ENCODE results near the gene ANP32E.
"Not testable (repeated sequence)": the region's sequence is repeated elsewhere in the genome, so short reads cannot be mapped to it uniquely, and the experiment has no call there.

The ANP32E gene

DNA sequence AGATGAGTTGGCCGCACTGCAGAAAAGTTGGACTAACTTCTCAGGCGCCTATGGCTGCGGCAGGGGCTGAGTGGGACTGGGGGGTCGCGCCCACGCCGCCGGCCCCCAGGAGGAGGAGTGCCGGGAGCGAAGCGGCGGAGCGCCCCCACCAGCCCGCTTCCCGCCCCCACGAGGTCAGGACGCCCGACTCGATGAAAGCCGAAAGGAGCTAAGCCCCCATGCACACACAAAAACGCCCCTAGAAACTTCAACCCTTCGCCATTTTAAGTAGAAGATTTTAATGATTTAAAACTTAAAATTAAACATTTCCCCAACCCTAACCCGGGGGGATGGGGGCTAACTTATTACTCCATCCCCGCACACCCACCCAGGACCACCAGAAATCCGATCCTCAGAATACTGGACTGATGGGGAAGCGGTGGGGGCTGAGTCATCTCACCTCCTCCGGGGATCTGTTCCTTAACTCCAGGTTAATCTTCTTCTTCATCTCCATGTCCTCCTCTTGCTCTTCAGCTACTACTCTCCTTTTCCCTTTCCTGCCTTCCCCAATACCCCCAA, 539 bp downstream of the ANP32E start:
- TF ChIP-seq, protein P1, sequence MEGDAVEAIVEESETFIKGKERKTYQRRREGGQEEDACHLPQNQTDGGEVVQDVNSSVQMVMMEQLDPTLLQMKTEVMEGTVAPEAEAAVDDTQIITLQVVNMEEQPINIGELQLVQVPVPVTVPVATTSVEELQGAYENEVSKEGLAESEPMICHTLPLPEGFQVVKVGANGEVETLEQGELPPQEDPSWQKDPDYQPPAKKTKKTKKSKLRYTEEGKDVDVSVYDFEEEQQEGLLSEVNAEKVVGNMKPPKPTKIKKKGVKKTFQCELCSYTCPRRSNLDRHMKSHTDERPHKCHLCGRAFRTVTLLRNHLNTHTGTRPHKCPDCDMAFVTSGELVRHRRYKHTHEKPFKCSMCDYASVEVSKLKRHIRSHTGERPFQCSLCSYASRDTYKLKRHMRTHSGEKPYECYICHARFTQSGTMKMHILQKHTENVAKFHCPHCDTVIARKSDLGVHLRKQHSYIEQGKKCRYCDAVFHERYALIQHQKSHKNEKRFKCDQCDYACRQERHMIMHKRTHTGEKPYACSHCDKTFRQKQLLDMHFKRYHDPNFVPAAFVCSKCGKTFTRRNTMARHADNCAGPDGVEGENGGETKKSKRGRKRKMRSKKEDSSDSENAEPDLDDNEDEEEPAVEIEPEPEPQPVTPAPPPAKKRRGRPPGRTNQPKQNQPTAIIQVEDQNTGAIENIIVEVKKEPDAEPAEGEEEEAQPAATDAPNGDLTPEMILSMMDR (IDR thresholded peaks at IDR 0.05; ENCODE audit: low read depth, low read length): no peak
- no peak for DNase-seq (ENCODE audit: low read depth in 2 of 2)
- peak overlapping the region; percentile 84 to 86 for H3K4me3 ChIP-seq (replicated peaks in 1 of 2; ENCODE audit: low read depth in 2 of 2, low read length in 2 of 2)

DNA sequence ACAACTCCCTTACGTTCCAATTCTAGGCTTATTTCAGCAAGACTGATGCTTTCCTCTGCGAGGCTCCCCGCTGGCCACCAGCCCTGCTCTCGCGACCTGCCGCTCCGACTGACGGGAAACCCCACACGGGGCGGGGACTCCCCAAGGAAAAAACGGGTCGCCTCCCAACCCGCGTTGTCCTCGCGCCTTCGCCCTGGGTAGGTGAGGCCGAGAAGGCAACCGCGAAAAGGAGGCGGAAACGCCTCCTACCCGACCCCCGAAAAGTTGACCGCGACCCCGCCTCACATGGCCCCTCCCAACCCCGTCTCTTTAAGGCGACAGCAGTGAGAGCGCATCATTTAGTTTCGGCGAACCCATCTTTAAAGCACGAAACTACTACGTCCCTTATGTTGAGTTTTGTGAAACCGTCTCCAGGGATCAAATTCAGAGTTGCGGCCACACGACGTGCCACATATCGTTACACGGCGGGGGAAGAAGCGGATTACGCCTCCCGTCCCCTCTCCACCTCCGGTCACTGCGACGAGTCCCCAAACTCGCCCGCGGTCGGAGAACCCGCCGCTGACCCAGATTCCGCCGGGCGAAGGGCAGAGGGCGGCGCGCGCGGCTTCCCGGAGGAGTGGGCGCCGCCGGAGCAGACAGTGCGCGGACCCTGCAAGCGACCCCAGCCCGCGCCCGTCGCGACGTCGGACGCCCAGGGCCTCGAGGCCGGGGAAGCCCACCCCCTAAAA, 1.2 kb downstream of the ANP32E start:
- DNase-seq (ENCODE audit: low read depth in 2 of 2): peak; percentile 63 to 70
- TF ChIP-seq, protein P1 (IDR thresholded peaks at IDR 0.05; ENCODE audit: low read depth, low read length): no peak
- peak overlapping the region; percentile 84 to 86 for H3K4me3 ChIP-seq (replicated peaks in 1 of 2; ENCODE audit: low read depth in 2 of 2, low read length in 2 of 2)

DNA sequence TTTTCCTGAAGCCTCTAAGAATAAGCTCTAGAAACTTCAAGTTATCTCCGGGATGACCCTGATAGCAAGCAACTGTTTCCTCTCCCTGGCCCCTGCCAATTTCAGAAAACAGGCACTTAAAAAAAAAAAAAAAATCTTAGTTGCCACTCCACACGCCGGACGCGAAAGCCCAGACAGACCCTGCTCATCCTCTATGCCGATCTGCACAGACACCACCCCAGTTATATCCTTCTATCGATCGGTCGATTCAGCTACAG, 1.7 kb downstream of the ANP32E start:
- peak overlapping the region; percentile 84 to 86 for H3K4me3 ChIP-seq (replicated peaks in 1 of 2; ENCODE audit: low read depth in 2 of 2, low read length in 2 of 2)
- DNase-seq (ENCODE audit: low read depth in 2 of 2): no peak
- TF ChIP-seq, protein P1 (IDR thresholded peaks at IDR 0.05; ENCODE audit: low read depth, low read length): no peak

DNA sequence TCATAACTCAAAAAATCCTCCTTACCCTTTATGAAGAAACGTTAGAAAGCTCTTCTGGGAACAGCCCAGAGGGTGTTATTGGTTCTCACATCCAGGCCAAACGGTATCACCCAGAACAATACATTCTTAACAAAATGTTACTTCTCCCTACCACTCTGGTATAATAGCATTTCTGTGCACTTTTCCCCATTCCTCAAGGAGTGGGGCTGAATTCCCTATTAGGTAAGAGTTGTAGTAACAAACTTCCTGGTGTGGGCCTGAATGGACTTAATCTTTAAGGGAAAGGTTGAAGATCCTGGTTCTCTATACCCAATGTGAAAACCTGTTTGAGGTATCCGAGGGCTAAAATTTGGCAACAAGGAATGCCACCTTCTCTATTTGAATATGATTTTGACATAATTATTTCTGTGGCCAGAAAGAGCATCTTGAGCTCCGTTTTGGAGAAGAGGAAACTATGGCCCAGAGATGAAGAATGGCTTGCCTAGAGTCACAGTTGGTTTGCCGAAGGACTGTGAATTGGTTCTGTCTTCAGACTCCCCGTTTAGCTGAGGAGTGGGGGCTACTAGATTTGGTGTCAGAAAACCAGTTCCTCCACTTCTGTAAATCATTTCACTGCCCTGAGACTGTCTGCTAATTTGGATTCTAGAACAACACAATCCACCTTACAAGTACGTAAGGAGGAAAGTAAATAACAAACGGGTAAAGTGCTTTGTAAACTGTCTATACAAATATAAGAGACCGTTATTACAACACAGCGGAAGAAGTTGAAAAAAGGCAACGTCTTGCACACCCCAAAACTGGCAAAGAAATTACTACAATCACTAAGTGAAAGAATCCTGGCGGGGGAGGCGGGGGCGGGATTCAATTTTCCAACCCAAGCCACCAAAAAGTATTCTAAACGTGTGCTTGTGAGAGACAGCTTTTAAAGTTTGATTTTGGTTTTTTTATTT, 2.3 kb downstream of the ANP32E start:
- TF ChIP-seq, protein P1 (IDR thresholded peaks at IDR 0.05; ENCODE audit: low read depth, low read length): no peak
- peak overlapping the region; percentile 84 to 86 for H3K4me3 ChIP-seq (replicated peaks in 1 of 2; ENCODE audit: low read depth in 2 of 2, low read length in 2 of 2)
- DNase-seq (ENCODE audit: low read depth in 2 of 2): peak; percentile 43 to 51

DNA sequence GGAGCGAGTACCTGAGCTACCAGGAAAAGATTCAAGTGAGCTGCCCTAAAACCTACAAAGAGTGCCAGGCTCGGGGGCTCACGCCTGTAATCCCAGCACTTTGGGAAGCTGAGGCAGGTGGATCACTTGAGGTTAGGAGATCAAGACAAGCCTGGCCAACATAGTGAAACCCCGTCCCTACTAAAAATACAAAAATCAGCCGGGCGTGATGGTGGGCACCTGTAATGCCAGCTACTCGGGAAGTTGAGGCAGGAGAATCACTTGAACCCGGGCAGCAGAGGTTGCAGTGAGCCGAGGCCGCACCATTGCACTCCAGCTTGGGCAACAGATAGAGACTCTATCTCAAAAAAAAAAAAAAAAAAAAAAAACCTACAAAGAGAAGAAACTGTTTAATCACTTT, 3.0 kb downstream of the ANP32E start:
- not testable (repeated sequence) for H3K4me3 ChIP-seq (replicated peaks in 1 of 2; ENCODE audit: low read depth in 2 of 2, low read length in 2 of 2)

DNA sequence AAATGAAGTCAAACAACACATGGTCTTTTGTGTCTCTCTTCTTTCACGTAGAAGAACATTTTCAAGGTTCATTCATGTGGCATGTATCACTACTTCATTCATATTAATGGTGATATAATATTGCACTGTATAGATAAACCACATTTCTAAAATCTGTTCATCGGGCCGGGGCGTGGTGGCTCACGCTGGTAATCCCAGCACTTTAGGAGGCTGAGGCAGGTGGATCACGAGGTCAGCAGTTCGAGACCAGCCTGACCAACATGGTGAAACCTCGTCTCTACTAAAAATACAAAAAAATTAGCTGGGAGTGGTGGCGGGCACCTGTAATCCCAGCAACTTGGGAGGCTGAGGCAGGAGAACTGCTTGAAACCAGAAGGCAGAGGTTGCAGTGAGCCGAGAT, 7.7 kb downstream of the ANP32E start:
- DNase-seq (ENCODE audit: low read depth in 2 of 2): not testable (repeated sequence)

More for the DNA sequence above, 3.0 kb downstream of the ANP32E start:
- DNase-seq (ENCODE audit: low read depth in 2 of 2): not testable (repeated sequence)

DNA sequence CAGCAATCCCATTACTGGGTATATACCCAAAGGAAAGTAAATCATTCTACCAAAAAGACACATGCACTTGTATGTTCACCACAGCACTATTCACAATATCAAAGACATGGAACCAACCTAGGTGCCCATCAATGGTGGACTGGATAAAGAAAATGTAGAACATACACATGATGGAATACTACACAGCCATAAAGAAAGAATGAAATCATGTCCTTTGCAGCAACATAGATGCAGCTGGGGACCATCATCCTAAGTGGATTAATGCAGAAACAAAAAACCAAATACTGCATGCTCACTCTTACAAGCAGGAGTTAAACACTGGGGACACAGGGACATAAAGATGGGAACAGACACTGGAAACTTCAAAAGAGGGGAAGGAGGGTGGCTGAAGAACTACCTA, 8.7 kb downstream of the ANP32E start:
- TF ChIP-seq, protein P1 (IDR thresholded peaks at IDR 0.05; ENCODE audit: low read depth, low read length): no peak
- no peak for DNase-seq (ENCODE audit: low read depth in 2 of 2)
- no peak overlapping the region for H3K4me3 ChIP-seq (replicated peaks in 1 of 2; ENCODE audit: low read depth in 2 of 2, low read length in 2 of 2)

More for the DNA sequence above, 7.7 kb downstream of the ANP32E start:
- H3K4me3 ChIP-seq (replicated peaks in 1 of 2; ENCODE audit: low read depth in 2 of 2, low read length in 2 of 2): not testable (repeated sequence)
